Amygdala (tissue), 56 donors: ENCODE results near the gene RALGPS2.
A peak's percentile ranks its signal among the peaks of the same experiment; 100 is the strongest.
"Not testable (repeated sequence)": the region's sequence is repeated elsewhere in the genome, so short reads cannot be mapped to it uniquely, and the experiment has no call there.

ENCODE experiments used
- DNase-seq, 56 donors: peaks; one replicate each; lab custom pipeline; 2025; lab: John Stamatoyannopoulos, UW

The RALGPS2 gene

GRCh38 chr1:178723546-178723945, 1.5 kb upstream of the RALGPS2 start:
- DNase-seq, result no peak

GRCh38 chr1:178724376-178724727, 692 bp upstream of the RALGPS2 start:
- DNase-seq, result no peak

- peak in 24 of 56 donors; percentile 5 to 56 (median 22) for DNase-seq
Observed at GRCh38 chr1:178725466-178726086, 532 bp downstream of the RALGPS2 start.

GRCh38 chr1:178726087-178726517, 1.1 kb downstream of the RALGPS2 start:
- peak in 41 of 56 donors; percentile 2 to 60 (median 25) for DNase-seq

- no peak for DNase-seq
Observed at GRCh38 chr1:178726545-178726944, 1.5 kb downstream of the RALGPS2 start.

- DNase-seq, result peak in 1 of 56 donors; percentile 1
Observed at GRCh38 chr1:178727014-178727895, 2.2 kb downstream of the RALGPS2 start.

GRCh38 chr1:178733972-178734371, 8.9 kb downstream of the RALGPS2 start:
- no peak for DNase-seq

GRCh38 chr1:178738780-178739179, 13.7 kb downstream of the RALGPS2 start:
- DNase-seq, result no peak

- no peak for DNase-seq
Observed at GRCh38 chr1:178739285-178740045, 14.4 kb downstream of the RALGPS2 start.

- DNase-seq, result no peak
Observed at GRCh38 chr1:178740491-178740890, 15.4 kb downstream of the RALGPS2 start.

GRCh38 chr1:178740924-178741323, 15.9 kb downstream of the RALGPS2 start:
- no peak for DNase-seq

GRCh38 chr1:178743801-178744200, 18.8 kb downstream of the RALGPS2 start:
- no peak for DNase-seq

GRCh38 chr1:178745260-178745659, 20.2 kb downstream of the RALGPS2 start:
- DNase-seq, result no peak

GRCh38 chr1:178746345-178746744, 21.3 kb downstream of the RALGPS2 start:
- no peak for DNase-seq

- DNase-seq, result not testable (repeated sequence)
Observed at GRCh38 chr1:178747361-178747760, 22.3 kb downstream of the RALGPS2 start.

GRCh38 chr1:178749581-178750166, 24.6 kb downstream of the RALGPS2 start:
- no peak for DNase-seq

GRCh38 chr1:178751046-178751445, 26.0 kb downstream of the RALGPS2 start:
- DNase-seq, result no peak

GRCh38 chr1:178752891-178753290, 27.8 kb downstream of the RALGPS2 start:
- DNase-seq, result no peak

- DNase-seq, result not testable (repeated sequence)
Observed at GRCh38 chr1:178754655-178755256, 29.7 kb downstream of the RALGPS2 start.

- peak in 4 of 56 donors; percentile 2 to 9 (median 2) for DNase-seq
Observed at GRCh38 chr1:178768423-178768822, 43.4 kb downstream of the RALGPS2 start.
